Natural killer cell (primary cell): Measurements from ENCODE around the gene SCD. TPM values are rescaled to one million over a fixed set of nuclear protein-coding genes. Genes with fewer than 3 reads are reported as not detected.

Experiments
- ATAC-seq, 3 donors: fragments of 150-1000 bp in 2 of 3; fragments of 200-7000 bp in 1 of 3; cut with Tn5 transposase; 1 replicate in 1 of 3; 2 replicates in 2 of 3; pipeline ENCODE4 v1.10.0; 2021; ENCODE audit warnings: mild to moderate bottlenecking in 2 of 3, moderate library complexity in 2 of 3
- DNase-seq, 2 donors: peaks; one replicate each; pipeline versions ENCODE4 v3.0.0 to v3.0.0-alpha.2; 2013 to 2021; ENCODE audit warnings: mixed read lengths in 1 of 2
- H3K27ac ChIP-seq: one replicate; pipeline ENCODE4 v1.5.1; 2013; ENCODE audit warnings: mild to moderate bottlenecking, low read length
- H3K27me3 ChIP-seq: one replicate; pipeline ENCODE4 v1.6.1; 2013; ENCODE audit warnings: low read length; ENCODE audit not compliant: control insufficient read depth, insufficient read depth
- H3K36me3 ChIP-seq: one replicate; pipeline ENCODE4 v1.6.1; 2013; ENCODE audit warnings: low read length; ENCODE audit not compliant: control insufficient read depth, insufficient read depth
- H3K4me1 ChIP-seq: one replicate; pipeline ENCODE4 v1.6.1; 2013; ENCODE audit warnings: low read length; ENCODE audit not compliant: control insufficient read depth, insufficient read depth
- H3K4me3 ChIP-seq: one replicate; pipeline ENCODE4 v1.5.1; 2013; ENCODE audit warnings: low read length
- H3K9me3 ChIP-seq: one replicate; pipeline ENCODE4 v1.6.1; 2013; ENCODE audit warnings: low read length; ENCODE audit not compliant: control insufficient read depth, insufficient read depth
- H3K27ac Mint-ChIP-seq, 2 donors: one replicate each; pipeline ENCODE4 v1.8.0; 2022; ENCODE audit warnings: mild to moderate bottlenecking in 2 of 2, mixed read lengths in 2 of 2, moderate library complexity in 1 of 2
- H3K27me3 Mint-ChIP-seq, 2 donors: one replicate each; pipeline ENCODE4 v1.8.0; 2022; ENCODE audit warnings: low read depth in 2 of 2, mixed read lengths in 2 of 2
- H3K36me3 Mint-ChIP-seq: one replicate; pipeline ENCODE4 v1.8.0; 2022; ENCODE audit warnings: mixed read lengths
- H3K4me1 Mint-ChIP-seq, 2 donors: one replicate each; pipeline ENCODE4 v1.8.0; 2022; ENCODE audit warnings: mixed read lengths in 2 of 2
- H3K4me3 Mint-ChIP-seq: one replicate; pipeline ENCODE4 v1.8.0; 2022; ENCODE audit warnings: mild to moderate bottlenecking, moderate library complexity, mixed read lengths
- H3K9me3 Mint-ChIP-seq, 2 donors: one replicate each; pipeline ENCODE4 v1.8.0; 2022; ENCODE audit warnings: mixed read lengths in 2 of 2
- WGBS: methylation state at CpG from one replicate; pipeline ENCODE4 v1.1.7; 2013; ENCODE audit warnings: missing lambda C conversion rate; ENCODE audit not compliant: insufficient coverage; 5-methylcytosine and 5-hydroxymethylcytosine counted together
- intact Hi-C: fragments of 100-400 bp; cut with micrococcal nuclease; formaldehyde crosslinking; loops from one replicate; pipeline ENCODE4 v1.14.2; 2022
- total RNA-seq, 4 donors: library from RNA; stranded (reverse); fragments of 120-200 nt in 1 of 4; gene quantifications; one replicate each; pipeline versions ENCODE4 v1.2.3 to v1.2.4, GENCODE V29; 2013 to 2022
- TF ChIP-seq, protein P1 (sequence below): fragments of 200-600 bp; IDR thresholded peaks from one replicate; pipeline ENCODE4 v1.8.0; 2022; ENCODE audit warnings: antibody characterized with exemption

Gene SCD
- total RNA-seq, 3 donors from 2014 or later (not counting 1 experiment from before 2014, with no cell fraction given): 3.5 to 10.1 (median 3.8) TPM

DNA sequence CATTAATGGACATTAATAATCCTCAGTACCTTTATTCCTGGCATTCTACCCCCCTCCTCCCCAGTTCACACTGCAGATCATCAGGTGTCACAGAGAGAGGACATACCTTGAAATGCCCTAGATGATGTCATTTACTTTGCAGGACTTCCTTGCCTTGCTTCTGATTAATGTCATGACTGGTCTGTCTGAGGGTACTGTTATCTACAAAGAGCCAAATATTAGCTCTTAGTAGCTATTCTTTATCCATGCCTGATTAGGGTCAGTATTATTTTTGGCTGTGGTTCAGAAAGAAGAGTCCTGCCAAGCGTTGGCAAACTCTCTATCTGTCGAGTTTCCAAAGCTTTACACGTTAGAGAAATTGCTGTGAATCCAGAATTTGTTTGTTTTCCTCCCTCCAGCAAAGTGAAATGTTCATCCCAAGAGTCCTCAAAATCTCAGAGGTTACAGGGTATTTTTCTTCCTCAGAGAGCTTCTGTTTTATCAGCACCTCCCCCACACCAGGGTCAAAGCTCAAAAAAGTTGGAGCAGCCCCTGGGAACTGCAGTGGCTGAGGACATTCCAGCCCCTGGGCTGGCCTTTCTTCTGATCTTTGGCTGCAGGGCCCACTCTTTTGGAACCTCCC, 12.6 kb downstream of the SCD start:
- DNase-seq: no peak
- WGBS: 94% methylated on average over 3 of the region's 3 CpGs

DNA sequence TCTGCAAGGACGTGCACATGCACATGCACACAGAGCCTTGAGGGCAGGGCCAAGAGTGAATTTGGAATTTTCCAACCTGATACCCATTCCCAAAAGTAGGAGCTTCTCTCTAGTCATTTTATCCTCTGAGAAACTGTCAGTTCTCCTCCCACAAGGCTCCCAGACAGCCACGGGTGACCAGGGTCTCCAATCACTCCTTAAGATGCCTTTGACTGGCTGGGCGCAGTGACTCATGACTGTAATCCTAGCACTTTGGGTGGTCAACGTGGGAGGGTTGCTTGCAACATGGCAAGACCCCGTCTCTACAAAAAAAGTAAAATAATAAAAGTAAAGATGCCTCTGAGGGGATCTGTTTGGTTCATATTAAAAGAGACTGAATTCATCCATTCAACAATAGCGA, 13.2 kb downstream of the SCD start:
- no peak overlapping the region for H3K27ac ChIP-seq
- peaks cover 5% of the 10 kb centered on the region for H3K36me3 Mint-ChIP-seq
- no peak overlapping the region for H3K4me3 ChIP-seq
- no peaks in the 10 kb centered on the region for H3K27me3 ChIP-seq
- peaks cover 6% of the 10 kb centered on the region for H3K36me3 ChIP-seq
- TF ChIP-seq, protein P1, sequence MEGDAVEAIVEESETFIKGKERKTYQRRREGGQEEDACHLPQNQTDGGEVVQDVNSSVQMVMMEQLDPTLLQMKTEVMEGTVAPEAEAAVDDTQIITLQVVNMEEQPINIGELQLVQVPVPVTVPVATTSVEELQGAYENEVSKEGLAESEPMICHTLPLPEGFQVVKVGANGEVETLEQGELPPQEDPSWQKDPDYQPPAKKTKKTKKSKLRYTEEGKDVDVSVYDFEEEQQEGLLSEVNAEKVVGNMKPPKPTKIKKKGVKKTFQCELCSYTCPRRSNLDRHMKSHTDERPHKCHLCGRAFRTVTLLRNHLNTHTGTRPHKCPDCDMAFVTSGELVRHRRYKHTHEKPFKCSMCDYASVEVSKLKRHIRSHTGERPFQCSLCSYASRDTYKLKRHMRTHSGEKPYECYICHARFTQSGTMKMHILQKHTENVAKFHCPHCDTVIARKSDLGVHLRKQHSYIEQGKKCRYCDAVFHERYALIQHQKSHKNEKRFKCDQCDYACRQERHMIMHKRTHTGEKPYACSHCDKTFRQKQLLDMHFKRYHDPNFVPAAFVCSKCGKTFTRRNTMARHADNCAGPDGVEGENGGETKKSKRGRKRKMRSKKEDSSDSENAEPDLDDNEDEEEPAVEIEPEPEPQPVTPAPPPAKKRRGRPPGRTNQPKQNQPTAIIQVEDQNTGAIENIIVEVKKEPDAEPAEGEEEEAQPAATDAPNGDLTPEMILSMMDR: no peak
- H3K4me3 Mint-ChIP-seq: no peak overlapping the region
- no peaks in the 10 kb centered on the region for H3K9me3 Mint-ChIP-seq
- 95% methylated on average over 4 of the region's 6 CpGs for WGBS
- ATAC-seq (no peak), DNase-seq (no peak)
- no peaks in the 10 kb centered on the region for H3K4me1 ChIP-seq
- peaks cover 0 to 6% of the 10 kb centered on the region in 2 donors for H3K4me1 Mint-ChIP-seq
- H3K27ac Mint-ChIP-seq: no peak overlapping the region
- H3K27me3 Mint-ChIP-seq: no peaks in the 10 kb centered on the region
- intact Hi-C loops: no loop called here
- H3K9me3 ChIP-seq: no peaks in the 10 kb centered on the region

More for the DNA sequence above, 12.6 kb downstream of the SCD start:
- H3K4me1 ChIP-seq: no peaks in the 10 kb centered on the region
- Mint-ChIP-seq H3K9me3 (no peaks in the 10 kb centered on the region), H3K36me3 (peaks cover 5% of the 10 kb centered on the region), H3K4me3 (no peak overlapping the region), H3K4me1 (peaks cover 0 to 6% of the 10 kb centered on the region in 2 donors), H3K27ac (no peak overlapping the region), H3K27me3 (no peaks in the 10 kb centered on the region)
- H3K36me3 ChIP-seq: peaks cover 6% of the 10 kb centered on the region
- intact Hi-C loops: no loop called here
- H3K27ac ChIP-seq: no peak overlapping the region
- no peak for ATAC-seq
- H3K27me3 ChIP-seq: no peaks in the 10 kb centered on the region
- TF ChIP-seq, protein P1: no peak
- H3K9me3 ChIP-seq: no peaks in the 10 kb centered on the region
- no peak overlapping the region for H3K4me3 ChIP-seq

DNA sequence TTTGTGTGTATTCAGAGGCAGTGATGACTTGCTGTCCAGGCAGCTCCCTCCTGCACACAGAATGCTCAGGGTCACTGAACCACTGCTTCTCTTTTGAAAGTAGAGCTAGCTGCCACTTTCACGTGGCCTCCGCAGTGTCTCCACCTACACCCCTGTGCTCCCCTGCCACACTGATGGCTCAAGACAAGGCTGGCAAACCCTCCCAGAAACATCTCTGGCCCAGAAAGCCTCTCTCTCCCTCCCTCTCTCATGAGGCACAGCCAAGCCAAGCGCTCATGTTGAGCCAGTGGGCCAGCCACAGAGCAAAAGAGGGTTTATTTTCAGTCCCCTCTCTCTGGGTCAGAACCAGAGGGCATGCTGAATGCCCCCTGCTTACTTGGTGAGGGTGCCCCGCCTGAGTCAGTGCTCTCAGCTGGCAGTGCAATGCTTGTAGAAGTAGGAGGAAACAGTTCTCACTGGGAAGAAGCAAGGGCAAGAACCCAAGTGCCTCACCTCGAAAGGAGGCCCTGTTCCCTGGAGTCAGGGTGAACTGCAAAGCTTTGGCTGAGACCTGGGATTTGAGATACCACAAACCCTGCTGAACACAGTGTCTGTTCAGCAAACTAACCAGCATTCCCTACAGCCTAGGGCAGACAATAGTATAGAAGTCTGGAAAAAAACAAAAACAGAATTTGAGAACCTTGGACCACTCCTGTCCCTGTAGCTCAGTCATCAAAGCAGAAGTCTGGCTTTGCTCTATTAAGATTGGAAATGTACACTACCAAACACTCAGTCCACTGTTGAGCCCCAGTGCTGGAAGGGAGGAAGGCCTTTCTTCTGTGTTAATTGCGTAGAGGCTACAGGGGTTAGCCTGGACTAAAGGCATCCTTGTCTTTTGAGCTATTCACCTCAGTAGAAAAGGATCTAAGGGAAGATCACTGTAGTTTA, 15.8 kb downstream of the SCD start:
- no peak overlapping the region for H3K4me3 ChIP-seq
- DNase-seq (no peak), ATAC-seq (no peak)
- peaks cover 0 to 10% of the 10 kb centered on the region in 2 donors for H3K4me1 Mint-ChIP-seq
- no peaks in the 10 kb centered on the region for H3K4me1 ChIP-seq
- no peak overlapping the region for H3K4me3 Mint-ChIP-seq
- intact Hi-C loops: no loop called here
- peaks cover 2% of the 10 kb centered on the region for H3K36me3 ChIP-seq
- no peaks in the 10 kb centered on the region for H3K9me3 Mint-ChIP-seq
- H3K9me3 ChIP-seq: no peaks in the 10 kb centered on the region
- H3K27me3 Mint-ChIP-seq: no peaks in the 10 kb centered on the region
- no peak overlapping the region for H3K27ac Mint-ChIP-seq
- peaks cover 5% of the 10 kb centered on the region for H3K36me3 Mint-ChIP-seq
- no peak overlapping the region for H3K27ac ChIP-seq
- WGBS: 89% methylated on average over 6 of the region's 6 CpGs
- TF ChIP-seq, protein P1: no peak
- H3K27me3 ChIP-seq: no peaks in the 10 kb centered on the region
